Activated naive CD4-positive, alpha-beta T cell treated with anti-CD3 and anti-CD28 coated beads, Interleukin-2, amount 50 U/mL, for 16 hours (primary cell): ENCODE measurements around the gene CSRNP3.

Source experiments
- DNase-seq: peaks from one replicate; pipeline ENCODE4 v3.0.0-alpha.2; 2020

CSRNP3 gene

DNA sequence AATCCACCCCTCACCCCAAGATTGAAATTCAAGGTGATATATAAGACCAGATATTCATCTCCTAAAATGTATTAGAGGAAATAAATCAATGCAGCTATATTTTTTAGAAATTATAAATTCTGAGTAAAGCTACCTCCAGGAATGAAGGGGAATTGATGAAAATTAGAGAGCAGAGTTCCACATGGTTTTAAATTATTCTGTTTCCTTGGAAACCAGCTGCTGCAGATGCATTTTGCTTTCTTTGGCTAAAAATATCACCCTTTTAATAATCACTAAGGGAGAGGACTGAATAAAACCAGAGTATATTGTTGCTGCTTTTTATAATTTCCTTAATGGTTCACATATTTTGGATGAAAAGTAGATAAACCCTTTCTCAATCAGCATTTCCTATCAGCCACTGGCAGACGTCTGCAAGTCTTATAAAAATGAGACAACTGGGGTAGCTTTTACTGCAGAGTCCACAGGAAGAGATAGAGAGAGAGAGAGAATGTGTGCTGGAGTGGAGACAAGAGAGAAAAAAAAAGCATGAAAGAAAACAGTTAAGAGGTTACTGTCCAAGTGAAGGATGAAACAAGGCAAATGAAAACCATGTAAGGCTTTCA is 2.0 kb downstream of the CSRNP3 start:
- DNase-seq, result no peak

DNA sequence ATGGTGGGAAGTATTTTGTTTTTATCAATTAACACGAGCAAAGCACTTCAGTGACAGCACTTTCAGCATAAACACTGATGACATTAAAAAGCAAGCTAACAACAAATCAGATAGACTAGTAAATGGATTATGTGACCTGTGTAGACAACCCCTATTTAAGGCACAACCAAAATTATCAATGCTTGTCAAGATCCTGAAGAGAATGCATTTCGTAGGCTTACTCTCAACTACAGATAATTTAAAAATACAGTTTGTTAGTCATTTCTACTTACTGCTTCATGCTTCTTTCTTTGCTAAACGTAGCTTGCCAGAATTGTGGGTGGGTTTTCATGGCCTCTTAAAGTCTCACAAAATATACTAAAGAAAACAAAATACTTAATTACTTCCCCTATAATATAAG is 3.4 kb downstream of the CSRNP3 start:
- no peak for DNase-seq

- no peak for DNase-seq
Measured at GRCh38 chr2:165474619-165475276, 5.2 kb downstream of the CSRNP3 start.

DNA sequence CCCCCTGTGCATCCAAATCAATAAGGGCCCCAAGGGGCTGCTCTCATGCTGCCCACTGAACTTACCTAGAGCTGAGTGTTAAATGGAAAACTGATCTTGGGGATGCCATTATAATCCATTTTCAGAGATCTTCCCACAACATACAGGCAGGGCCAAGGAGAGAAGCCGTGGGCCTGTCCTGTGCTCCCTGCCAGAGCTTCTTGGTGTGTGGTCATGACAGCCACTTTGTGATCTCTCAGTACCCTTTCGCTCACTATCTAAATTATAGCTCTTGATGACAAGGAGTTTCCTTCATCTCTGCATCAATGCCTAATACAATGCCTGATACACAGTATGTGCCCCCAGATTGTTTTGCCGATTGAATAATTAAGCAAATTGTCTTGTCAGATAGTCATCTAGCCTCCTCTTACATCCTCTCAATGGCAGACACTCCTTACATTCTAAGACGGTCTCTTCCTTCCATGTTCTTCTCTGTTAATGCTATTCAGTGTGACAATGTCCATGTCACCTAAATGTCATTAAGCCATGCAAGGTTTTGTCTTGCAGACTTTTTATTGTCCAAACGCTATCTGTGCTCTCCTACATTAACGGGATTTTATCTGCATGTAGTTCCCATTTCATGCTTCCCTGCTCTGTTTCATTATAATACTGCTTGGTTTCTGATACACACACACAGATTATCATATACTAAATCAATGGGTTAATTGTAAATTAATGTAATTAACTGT is 5.9 kb downstream of the CSRNP3 start:
- DNase-seq, result no peak

- DNase-seq, result no peak
Measured at GRCh38 chr2:165479856-165480255, 10.4 kb downstream of the CSRNP3 start.

GRCh38 chr2:165494573-165494972 is 25.1 kb downstream of the CSRNP3 start:
- DNase-seq, result no peak

DNA sequence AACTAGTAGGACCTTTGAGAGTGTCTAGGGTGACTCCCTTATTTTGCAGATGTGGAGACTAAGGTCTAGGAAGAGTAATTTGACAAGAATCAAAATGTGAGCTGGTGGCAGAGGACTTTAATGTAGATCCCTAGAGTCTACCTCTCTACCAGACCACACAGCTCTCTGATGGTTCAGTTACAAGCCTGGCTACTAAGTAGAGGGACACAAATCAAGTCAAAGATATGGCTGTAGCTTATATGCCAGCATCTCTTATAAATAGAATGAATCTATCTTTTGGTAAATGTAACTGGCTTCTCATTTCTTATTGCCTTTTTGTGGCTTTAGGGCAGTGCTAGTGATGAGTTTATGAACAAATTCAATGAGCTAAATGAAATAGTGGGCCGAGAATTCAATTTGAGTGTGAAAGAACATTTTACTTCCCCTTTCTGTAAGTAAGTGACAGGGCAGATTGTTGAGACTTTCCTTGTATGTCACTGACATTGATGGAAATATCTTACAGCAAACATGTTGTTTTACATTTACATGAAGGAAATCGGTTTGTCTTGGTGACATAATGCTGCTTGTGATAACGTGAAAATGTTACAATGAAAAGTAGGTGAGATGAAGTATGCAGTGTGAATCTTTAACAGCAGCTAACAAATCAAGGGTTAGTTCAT is 28.3 kb downstream of the CSRNP3 start:
- no peak for DNase-seq

DNA sequence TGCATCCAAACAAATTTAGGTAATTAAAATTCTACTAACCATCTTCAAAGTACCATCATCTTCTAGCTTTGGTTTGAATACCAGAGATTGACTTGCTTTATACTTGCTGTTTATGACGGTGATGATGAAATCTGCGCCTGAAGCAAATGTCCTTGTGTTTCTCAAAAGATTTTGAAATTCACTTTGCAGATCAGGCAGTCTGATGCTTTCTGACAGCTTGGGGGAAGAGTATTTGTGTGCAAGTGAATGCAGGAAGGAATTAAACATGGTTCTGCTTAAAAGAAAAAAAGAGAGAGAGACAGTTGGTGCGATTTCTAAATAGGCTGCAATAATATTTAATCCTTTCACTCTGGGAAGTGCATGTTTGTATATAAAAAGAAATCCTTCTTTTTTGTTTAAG is 29.6 kb downstream of the CSRNP3 start:
- no peak for DNase-seq

GRCh38 chr2:165500001-165500400 is 30.5 kb downstream of the CSRNP3 start:
- DNase-seq, result no peak

DNA sequence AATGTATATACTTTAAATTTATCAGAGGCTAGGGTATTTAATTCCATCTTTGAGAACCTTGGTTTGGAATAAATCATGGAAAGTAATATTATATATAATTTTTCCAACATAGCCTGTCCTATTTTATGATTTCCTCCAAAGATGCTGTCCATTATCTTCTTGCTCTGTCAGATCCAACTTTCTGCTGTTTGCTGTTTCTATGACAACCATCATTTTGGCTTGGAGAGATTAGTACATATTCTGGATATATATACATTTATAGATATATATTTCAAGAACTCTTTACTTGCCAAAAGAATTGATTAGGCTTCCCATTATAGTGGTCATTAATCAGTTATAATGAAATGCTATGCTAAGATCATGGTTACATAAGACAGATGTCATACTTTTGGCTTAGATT is 31.3 kb downstream of the CSRNP3 start:
- DNase-seq, result no peak

- no peak for DNase-seq
Measured at GRCh38 chr2:165505514-165505913, 36.0 kb downstream of the CSRNP3 start.

DNA sequence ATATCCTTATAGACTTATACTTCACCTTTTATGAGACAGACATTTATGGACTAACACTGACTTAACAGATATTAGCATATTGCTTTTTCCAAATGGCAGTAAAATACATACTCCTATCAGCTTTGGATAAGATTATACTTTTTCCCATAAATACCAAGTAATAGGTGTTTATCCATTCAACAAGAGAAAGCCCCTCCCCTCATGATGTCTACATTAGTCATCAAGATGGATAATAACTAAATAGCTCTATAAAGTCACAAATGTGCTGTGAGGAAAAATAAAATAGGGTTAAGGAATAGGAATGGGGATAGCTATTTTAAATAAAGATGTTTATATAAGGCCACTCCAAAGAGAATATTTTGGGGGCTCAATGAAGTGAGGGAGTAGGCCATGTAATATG is 39.4 kb downstream of the CSRNP3 start:
- no peak for DNase-seq

GRCh38 chr2:165513479-165513878 is 44.0 kb downstream of the CSRNP3 start:
- no peak for DNase-seq

- no peak for DNase-seq
Measured at GRCh38 chr2:165518611-165519010, 49.1 kb downstream of the CSRNP3 start.

DNA sequence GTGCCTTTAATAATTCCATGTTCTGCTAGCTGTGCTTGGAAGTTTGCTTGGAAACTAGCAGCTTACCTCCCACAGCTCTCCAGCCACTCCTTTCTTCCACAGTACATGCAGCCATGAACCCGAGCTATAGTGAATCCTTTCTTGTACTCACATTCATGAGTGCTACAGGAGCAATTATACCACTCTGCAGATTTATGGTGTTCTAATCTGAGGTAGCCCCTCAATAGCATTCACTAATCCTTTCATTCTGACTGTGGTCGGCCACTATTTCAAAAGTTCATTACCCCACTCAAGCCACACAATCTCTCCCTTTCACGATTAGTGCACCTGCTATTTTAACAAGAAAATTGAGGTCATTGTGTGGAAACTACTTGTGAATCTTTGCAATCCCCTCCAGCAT is 53.2 kb downstream of the CSRNP3 start:
- no peak for DNase-seq

DNA sequence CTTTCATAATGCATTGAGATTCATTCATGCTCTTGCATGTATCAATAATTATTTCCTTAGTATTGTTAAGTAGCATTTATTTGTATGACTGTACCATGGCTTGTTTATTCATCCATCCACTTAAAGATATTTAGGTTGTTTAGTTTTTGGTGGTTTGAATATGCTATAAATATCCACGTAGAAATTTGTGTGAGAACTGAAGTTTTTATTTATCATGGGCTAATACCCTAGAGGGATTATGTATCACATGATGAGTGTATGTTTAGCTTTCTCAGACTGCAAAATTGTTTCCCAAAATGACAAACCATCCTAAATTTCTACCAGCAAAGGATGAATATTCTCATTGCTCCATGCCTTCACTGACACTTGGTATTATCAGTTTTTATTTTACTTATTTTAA is 55.2 kb downstream of the CSRNP3 start:
- no peak for DNase-seq

GRCh38 chr2:165528691-165529090 is 59.2 kb downstream of the CSRNP3 start:
- DNase-seq, result no peak

DNA sequence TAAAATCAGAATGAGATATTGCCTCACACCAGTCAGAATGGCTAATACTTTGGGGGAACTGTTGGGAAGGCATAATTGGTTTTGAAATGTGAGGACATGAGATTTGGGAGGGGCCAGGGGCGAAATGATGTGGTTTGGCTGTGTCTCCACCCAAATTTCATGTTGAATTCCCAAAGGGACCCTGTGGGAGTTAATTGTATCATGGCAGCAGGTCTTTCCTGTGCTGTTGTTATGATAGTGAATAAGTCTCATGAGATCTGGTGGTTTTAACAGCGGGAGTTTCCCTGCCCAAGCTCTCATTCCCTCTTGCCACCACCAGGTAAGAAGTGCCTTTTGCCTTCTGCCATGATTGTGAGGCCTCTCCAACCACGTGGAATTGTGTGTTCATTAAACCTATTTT is 59.6 kb downstream of the CSRNP3 start:
- DNase-seq, result no peak

- no peak for DNase-seq
Measured at GRCh38 chr2:165533331-165533730, 63.8 kb downstream of the CSRNP3 start.

GRCh38 chr2:165535471-165535870 is 66.0 kb downstream of the CSRNP3 start:
- DNase-seq, result no peak

- DNase-seq, result no peak
Measured at GRCh38 chr2:165536851-165537499, 67.5 kb downstream of the CSRNP3 start.

DNA sequence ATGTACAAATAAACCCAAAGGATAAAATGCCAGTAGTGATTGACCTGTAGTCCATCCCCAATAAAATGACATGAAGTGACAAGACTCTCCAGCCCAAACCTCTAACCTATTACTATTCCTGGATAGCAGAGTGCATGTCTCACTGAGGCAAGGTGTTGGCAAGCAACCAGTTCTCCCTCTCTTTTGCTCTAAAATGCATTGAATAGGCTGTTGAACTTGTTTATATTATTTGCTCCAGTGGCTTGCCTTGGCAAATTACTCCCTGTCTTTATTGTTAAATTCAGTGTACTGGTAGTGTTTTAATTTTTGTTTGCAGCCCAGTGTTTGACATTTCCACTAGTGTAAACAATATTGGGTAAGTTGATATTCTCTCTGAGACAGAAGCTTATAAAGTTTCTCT is 70.5 kb downstream of the CSRNP3 start:
- DNase-seq, result no peak

DNA sequence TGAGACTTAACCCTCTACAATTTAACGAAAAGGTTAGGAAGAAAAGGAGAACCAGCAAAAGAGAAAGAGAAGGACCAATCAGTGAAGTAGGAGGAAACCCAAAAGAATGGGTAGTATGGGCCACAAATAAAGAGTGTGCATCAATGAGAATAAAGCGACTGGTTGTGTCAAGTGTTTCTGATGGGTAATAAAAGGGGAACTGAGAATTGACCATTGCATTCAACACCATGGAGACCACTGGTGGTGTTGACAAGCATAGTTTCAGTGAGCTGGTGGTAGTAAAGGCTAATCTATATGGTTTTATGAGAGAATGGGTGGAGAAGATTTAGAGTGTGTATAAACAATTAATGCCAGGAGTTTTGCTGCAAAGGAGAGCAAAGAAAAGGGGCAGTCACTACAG is 75.4 kb downstream of the CSRNP3 start:
- no peak for DNase-seq
